ENCODE results near the gene BRICD5. TPM values are rescaled to one million over a fixed set of nuclear protein-coding genes. Genes with fewer than 3 reads are reported as not detected.

The BRICD5 gene
- total RNA-seq, 3 donors from 2014 or later, result 8.4 to 12.3 (median 12.1) TPM

DNA sequence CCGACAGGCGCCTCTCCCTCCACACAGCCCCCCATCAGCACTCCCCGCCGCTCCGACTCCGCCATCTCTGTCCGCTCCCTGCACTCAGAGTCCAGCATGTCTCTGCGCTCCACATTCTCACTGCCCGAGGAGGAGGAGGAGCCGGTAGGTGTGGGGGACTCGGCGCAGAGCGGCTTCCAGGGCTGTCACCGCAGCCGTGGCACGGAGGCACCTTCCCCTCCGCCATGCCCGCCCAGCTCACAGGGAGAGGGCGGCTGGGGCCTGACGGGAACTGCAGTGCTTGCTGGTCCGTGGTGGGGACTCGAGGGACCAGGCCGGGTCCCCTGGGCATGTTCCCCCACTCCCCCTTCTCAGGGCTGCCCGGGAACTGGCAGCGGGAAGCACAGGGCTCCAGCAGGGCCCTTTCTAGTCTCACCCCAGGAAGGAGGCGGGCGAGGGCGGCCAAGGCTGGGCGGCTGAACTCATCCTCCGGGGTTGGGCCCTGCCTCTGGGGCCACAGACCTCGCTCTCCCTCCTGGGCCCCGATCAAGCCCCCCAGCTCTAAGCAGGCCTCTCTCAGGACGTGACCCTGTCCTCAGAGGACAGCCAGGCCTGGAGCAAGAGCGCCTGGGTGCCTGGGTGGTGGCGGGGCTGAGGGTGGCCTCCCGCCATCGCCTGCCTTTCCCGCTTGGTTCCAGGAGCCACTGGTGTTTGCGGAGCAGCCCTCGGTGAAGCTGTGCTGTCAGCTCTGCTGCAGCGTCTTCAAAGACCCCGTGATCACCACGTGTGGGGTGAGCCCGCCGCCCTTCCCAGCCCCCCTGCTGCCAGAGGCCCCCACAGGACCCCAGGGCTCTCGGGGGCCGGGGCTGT lies 39.9 kb downstream of the BRICD5 start:
- no peaks in the 10 kb centered on the region for H3K36me3 ChIP-seq (ENCODE audit: low read depth)
- TF ChIP-seq, protein P1, sequence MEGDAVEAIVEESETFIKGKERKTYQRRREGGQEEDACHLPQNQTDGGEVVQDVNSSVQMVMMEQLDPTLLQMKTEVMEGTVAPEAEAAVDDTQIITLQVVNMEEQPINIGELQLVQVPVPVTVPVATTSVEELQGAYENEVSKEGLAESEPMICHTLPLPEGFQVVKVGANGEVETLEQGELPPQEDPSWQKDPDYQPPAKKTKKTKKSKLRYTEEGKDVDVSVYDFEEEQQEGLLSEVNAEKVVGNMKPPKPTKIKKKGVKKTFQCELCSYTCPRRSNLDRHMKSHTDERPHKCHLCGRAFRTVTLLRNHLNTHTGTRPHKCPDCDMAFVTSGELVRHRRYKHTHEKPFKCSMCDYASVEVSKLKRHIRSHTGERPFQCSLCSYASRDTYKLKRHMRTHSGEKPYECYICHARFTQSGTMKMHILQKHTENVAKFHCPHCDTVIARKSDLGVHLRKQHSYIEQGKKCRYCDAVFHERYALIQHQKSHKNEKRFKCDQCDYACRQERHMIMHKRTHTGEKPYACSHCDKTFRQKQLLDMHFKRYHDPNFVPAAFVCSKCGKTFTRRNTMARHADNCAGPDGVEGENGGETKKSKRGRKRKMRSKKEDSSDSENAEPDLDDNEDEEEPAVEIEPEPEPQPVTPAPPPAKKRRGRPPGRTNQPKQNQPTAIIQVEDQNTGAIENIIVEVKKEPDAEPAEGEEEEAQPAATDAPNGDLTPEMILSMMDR (IDR thresholded peaks at IDR 0.05), result no peak
- ATAC-seq (no peak), DNase-seq (no peak)
- H3K4me3 ChIP-seq, result no peak overlapping the region
- no peaks in the 10 kb centered on the region for H3K9me3 ChIP-seq
- intact Hi-C loops (cut with DNase I, micrococcal nuclease), result no loop called here
- no peaks in the 10 kb centered on the region for H3K4me1 ChIP-seq (ENCODE audit: low read depth)

DNA sequence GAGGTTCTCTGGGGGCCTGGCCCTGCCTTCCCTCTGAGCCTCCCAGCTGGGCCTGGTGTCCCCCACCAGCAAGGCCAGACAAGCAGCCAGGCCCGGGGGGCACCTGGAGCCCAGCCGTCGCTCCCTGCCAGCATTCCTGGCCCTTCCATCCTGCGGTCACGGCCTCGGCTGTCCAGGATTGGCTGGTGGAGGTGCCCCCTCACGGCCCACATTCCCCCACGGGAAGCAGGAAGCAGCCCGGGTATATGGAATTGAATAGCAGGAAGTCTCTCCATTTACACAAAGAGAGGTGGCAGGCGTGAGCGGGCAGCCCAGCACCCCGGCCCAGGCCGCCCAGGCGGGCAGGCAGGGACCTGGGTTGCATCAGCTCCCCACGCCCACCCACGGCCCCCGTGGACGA lies 40.6 kb downstream of the BRICD5 start:
- Histone ChIP-seq H3K4me1 (ENCODE audit: low read depth) (no peaks in the 10 kb centered on the region), H3K9me3 (no peaks in the 10 kb centered on the region), H3K4me3 (no peak overlapping the region), H3K36me3 (ENCODE audit: low read depth) (no peaks in the 10 kb centered on the region)
- ATAC-seq, result no peak
- TF ChIP-seq, protein P1 (IDR thresholded peaks at IDR 0.05), result no peak
- intact Hi-C loops (cut with DNase I, micrococcal nuclease), result no loop called here
- no peak for DNase-seq

DNA sequence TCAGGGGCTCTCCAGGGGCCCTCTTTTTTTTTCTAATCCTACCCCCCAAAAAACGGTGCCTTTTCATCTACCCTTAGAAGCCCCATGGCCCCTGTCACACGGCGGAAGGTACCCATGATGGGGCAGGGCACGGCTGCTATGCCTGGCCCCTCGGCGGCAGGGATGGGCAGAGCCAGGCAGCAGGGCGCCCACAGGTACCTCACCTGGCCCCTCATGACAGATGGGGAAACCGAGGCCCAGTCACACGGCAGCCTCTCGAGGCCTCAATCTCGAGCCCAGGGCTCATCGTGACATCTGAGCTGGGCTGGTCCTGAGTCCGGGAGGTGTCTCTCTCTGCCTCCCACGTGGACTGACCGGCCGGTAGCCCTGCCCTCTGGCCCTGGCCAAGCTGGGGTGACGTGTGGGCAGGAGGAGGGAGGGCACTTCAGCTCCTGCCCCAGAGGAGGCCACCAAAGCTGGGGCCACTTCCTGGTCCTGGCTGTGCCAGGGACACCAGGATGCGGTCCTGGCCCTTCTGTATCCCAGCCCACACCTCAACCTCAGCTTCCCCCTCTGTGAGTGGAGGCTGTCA lies 43.5 kb downstream of the BRICD5 start:
- Histone ChIP-seq H3K36me3 (ENCODE audit: low read depth) (no peaks in the 10 kb centered on the region), H3K4me1 (ENCODE audit: low read depth) (peaks cover 17% of the 10 kb centered on the region), H3K4me3 (no peak overlapping the region), H3K9me3 (no peaks in the 10 kb centered on the region)
- DNase-seq (no peak), ATAC-seq (no peak)
- intact Hi-C loops (cut with DNase I, micrococcal nuclease), result no loop called here
- TF ChIP-seq, protein P1 (IDR thresholded peaks at IDR 0.05), result no peak

DNA sequence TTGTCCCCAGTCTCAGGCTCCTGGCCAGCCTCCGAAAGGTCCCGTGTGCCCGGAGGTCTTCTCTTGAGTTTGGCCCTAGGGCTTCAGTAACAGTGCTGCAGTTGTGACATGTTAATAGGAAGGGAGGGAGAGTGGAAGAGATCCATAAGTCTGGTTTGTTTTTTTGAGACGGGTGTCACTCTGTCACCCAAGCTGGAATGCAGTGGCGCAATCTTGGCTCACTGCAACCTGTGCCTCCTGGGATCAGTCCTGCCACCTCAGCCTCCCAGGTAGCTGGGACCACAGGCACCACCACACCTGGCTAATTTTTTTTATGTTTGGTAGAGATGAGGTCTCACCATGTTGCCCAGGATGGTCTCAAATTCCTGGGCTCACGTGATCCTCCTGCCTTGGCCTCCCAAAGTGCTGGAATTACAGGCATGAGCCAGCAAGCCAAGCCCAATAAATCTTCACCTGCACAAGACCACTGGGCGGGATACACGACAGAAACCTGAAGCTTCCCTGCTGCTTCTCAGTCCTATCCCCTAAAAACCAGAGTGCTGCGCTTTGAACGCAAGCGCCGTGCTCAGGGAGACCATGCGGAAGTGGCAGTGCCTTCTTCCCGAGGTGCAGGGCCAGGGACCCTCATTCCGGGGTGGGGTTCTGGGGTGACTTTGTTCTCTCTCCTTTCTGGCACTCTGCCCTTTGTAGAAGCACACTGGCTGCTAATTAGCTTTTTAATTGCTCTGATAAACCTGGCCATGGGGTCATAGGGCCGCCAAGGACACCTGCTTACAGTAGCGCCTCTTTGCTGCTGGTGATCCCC lies 44.2 kb downstream of the BRICD5 start:
- ATAC-seq (no peak), DNase-seq (no peak)
- Histone ChIP-seq H3K36me3 (ENCODE audit: low read depth) (no peaks in the 10 kb centered on the region), H3K4me1 (ENCODE audit: low read depth) (peaks cover 19% of the 10 kb centered on the region), H3K9me3 (no peaks in the 10 kb centered on the region), H3K4me3 (no peak overlapping the region)
- intact Hi-C loops (cut with DNase I, micrococcal nuclease), result no loop called here
- TF ChIP-seq, protein P1 (IDR thresholded peaks at IDR 0.05), result no peak

DNA sequence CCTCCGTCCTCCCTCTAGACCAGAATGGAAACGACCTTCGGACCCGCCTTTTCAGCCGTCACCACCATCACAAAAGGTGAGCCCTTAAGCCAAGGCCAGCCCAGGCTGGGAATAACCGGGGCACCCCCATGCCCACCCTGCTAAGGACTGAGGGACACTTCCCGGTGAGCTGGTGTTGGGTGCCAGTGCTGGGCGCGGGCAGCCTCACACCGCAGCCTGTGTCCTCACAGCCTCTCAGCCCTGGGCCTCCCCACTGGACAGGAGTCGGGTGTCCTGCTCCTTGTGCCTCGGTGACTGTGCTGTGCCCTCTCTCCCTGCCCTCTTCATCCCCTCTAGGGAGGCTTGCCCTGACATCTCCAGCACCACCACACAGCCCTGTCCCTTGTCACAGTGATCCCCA lies 44.8 kb downstream of the BRICD5 start:
- H3K4me3 ChIP-seq, result no peak overlapping the region
- ATAC-seq (no peak), DNase-seq (no peak)
- peaks cover 20% of the 10 kb centered on the region for H3K4me1 ChIP-seq (ENCODE audit: low read depth)
- TF ChIP-seq, protein P1 (IDR thresholded peaks at IDR 0.05), result no peak
- intact Hi-C loops (cut with DNase I, micrococcal nuclease), result no loop called here
- H3K9me3 ChIP-seq, result no peaks in the 10 kb centered on the region
- no peaks in the 10 kb centered on the region for H3K36me3 ChIP-seq (ENCODE audit: low read depth)

All from mucosa of descending colon (tissue), 3 donors.